ENCODE results near the gene LRFN4.

DNA sequence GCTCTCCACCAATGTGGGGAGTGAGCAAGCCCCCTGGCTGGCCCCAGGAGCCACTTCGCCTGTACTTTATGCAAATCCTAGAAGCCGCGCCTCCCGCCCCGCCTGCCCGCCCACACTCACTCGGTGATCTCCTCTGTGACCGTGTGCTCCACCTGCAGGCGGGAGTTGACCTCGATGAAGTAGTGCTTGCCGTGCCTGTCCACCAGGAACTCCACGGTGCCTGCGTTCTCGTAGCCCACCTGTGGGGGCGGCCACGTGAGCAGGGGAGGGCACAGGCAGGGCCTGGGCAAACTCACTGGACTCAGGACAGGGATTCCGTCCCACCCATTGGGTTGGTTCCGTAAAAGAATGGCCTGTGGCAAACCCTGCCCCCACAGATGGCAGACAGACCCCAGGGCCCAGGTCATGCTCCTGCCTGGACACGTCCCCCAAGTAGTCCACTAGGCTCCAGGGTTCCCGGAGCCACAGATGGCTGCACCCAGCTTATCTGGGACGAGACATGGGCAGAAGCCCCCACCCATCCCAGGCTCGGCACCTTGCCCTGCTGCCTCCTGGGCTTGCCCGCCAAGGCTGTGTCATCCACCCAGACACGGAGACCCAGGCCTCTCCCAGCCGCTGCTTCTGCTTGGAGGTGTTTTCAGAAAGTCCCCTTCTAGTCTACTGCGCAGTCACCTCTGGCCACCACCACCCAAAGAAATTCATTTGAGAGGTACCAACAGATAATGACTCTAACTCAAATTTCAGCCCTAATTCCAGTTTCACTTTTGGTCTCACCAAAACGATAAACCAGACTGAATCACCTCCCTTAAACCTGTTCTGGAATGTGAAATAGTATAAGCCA, 12.1 kb downstream of the LRFN4 start:
- no peak for TF ChIP-seq POLR2A (IDR thresholded peaks at IDR 0.05)
- TF ChIP-seq, protein P1, sequence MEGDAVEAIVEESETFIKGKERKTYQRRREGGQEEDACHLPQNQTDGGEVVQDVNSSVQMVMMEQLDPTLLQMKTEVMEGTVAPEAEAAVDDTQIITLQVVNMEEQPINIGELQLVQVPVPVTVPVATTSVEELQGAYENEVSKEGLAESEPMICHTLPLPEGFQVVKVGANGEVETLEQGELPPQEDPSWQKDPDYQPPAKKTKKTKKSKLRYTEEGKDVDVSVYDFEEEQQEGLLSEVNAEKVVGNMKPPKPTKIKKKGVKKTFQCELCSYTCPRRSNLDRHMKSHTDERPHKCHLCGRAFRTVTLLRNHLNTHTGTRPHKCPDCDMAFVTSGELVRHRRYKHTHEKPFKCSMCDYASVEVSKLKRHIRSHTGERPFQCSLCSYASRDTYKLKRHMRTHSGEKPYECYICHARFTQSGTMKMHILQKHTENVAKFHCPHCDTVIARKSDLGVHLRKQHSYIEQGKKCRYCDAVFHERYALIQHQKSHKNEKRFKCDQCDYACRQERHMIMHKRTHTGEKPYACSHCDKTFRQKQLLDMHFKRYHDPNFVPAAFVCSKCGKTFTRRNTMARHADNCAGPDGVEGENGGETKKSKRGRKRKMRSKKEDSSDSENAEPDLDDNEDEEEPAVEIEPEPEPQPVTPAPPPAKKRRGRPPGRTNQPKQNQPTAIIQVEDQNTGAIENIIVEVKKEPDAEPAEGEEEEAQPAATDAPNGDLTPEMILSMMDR (IDR thresholded peaks at IDR 0.05) = no peak

Measured in uterus (tissue), 2 donors.